Measurements from ENCODE around the gene PPP1R3G. TPM values are rescaled to one million over a fixed set of nuclear protein-coding genes. Genes with fewer than 3 reads are reported as not detected.

PPP1R3G gene
- total RNA-seq, 1 experiment from 2014 or later = 0.44 TPM

GRCh38 chr6:5083307-5083583 is 1.9 kb upstream of the PPP1R3G start:
- no TSS peak for BruUV-seq (replicated peaks)
- CTCF ChIA-PET = no interaction called here
- H3K4me1 ChIP-seq (ENCODE audit: control insufficient read depth, insufficient read depth, low read length) = no peaks in the 10 kb centered on the region
- ATAC-seq = no peak
- no peaks in the 10 kb centered on the region; the same call in 1 of the 2 replicates for H3K27me3 ChIP-seq (ENCODE audit: control insufficient read depth, insufficient read depth, low read length)
- DNase-seq (ENCODE audit: low read depth, low spot score) = no peak
- H3K27ac ChIP-seq (ENCODE audit: low read length) = no peak overlapping the region
- no peaks in the 10 kb centered on the region for H3K36me3 ChIP-seq (ENCODE audit: control insufficient read depth, insufficient read depth, low read length)
- intact Hi-C loops (cut with micrococcal nuclease; ENCODE audit: unreplicated experiment) = no loop called here
- POLR2A ChIA-PET = no interaction called here
- no peak overlapping the region for H3K4me3 ChIP-seq (ENCODE audit: low read depth in 2 of 2, low read length in 2 of 2)
- H3K9me3 ChIP-seq (ENCODE audit: control insufficient read depth, insufficient read depth, low read depth, low read length) = no peaks in the 10 kb centered on the region
- in situ Hi-C loops (cut with HindIII; ENCODE audit: low pct_unique_long_range_greater_than_20kb, low sequenced_read_pairs) = no loop called here
- TF ChIP-seq POLR2AphosphoS5 (IDR thresholded peaks at IDR 0.05; ENCODE audit: low read depth, low read length) (no peak), TCF7L2 (IDR thresholded peaks at IDR 0.05; ENCODE audit: low read depth, low read length) (no peak), REST (IDR thresholded peaks at IDR 0.05; ENCODE audit: insufficient read depth in 1 of 2, low read depth in 2 of 2, low read length in 1 of 2) (no peak), CTCF (IDR thresholded peaks at IDR 0.05) (no peak), SIN3A (IDR thresholded peaks at IDR 0.05; ENCODE audit: borderline replicate concordance, insufficient read depth, low read depth, low read length) (no peak)

GRCh38 chr6:5083813-5084359 is 1.3 kb upstream of the PPP1R3G start:
- TF ChIP-seq SIN3A (IDR thresholded peaks at IDR 0.05; ENCODE audit: borderline replicate concordance, insufficient read depth, low read depth, low read length) (no peak), POLR2AphosphoS5 (IDR thresholded peaks at IDR 0.05; ENCODE audit: low read depth, low read length) (no peak), REST (IDR thresholded peaks at IDR 0.05; ENCODE audit: insufficient read depth in 1 of 2, low read depth in 2 of 2, low read length in 1 of 2) (no peak), CTCF (IDR thresholded peaks at IDR 0.05) (no peak), TCF7L2 (IDR thresholded peaks at IDR 0.05; ENCODE audit: low read depth, low read length) (no peak)
- no peak for ATAC-seq
- no peak overlapping the region for H3K27ac ChIP-seq (ENCODE audit: low read length)
- no peaks in the 10 kb centered on the region; the same call in 1 of the 2 replicates for H3K27me3 ChIP-seq (ENCODE audit: control insufficient read depth, insufficient read depth, low read length)
- ChIA-PET POLR2A (no interaction called here), CTCF (no interaction called here)
- peak overlapping the region; percentile 48 to 61 for H3K4me3 ChIP-seq (ENCODE audit: low read depth in 2 of 2, low read length in 2 of 2)
- in situ Hi-C loops (cut with HindIII; ENCODE audit: low pct_unique_long_range_greater_than_20kb, low sequenced_read_pairs) (no loop called here), intact Hi-C loops (cut with micrococcal nuclease; ENCODE audit: unreplicated experiment) (no loop called here)
- BruUV-seq (replicated peaks) = no TSS peak
- no peaks in the 10 kb centered on the region for H3K9me3 ChIP-seq (ENCODE audit: control insufficient read depth, insufficient read depth, low read depth, low read length)
- H3K4me1 ChIP-seq (ENCODE audit: control insufficient read depth, insufficient read depth, low read length) = no peaks in the 10 kb centered on the region
- DNase-seq (ENCODE audit: low read depth, low spot score) = no peak
- no peaks in the 10 kb centered on the region for H3K36me3 ChIP-seq (ENCODE audit: control insufficient read depth, insufficient read depth, low read length)
